Amygdala (tissue), 56 donors: ENCODE results near the gene ENTPD2.
A peak's percentile ranks its signal among the peaks of the same experiment; 100 is the strongest.

ENCODE experiments used
- DNase-seq, 56 donors: peaks; one replicate each; lab custom pipeline; 2025; lab: John Stamatoyannopoulos, UW

The ENTPD2 gene

GRCh38 chr9:137080260-137081122, 26.6 kb upstream of the ENTPD2 start:
- DNase-seq = no peak

DNA sequence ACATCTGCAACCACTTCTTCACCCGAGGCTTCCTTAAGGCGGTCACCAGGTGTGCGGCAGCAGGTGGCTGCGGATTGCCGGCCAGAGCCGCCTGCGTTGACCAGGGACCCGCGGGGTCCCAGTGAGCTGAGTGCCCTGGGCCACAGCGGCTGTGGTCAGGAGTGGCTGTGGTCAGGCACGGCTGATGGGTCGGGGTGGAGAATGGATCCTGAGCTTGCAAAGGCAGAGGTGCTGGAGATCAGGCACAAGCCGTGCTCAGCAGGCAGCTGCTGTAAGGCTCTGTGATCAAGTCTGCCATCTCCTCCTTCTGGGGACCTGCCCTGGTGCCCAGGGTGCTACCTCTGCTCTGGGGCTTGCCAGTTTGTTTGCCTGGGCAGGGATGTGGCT, 25.5 kb upstream of the ENTPD2 start:
- no peak for DNase-seq

DNA sequence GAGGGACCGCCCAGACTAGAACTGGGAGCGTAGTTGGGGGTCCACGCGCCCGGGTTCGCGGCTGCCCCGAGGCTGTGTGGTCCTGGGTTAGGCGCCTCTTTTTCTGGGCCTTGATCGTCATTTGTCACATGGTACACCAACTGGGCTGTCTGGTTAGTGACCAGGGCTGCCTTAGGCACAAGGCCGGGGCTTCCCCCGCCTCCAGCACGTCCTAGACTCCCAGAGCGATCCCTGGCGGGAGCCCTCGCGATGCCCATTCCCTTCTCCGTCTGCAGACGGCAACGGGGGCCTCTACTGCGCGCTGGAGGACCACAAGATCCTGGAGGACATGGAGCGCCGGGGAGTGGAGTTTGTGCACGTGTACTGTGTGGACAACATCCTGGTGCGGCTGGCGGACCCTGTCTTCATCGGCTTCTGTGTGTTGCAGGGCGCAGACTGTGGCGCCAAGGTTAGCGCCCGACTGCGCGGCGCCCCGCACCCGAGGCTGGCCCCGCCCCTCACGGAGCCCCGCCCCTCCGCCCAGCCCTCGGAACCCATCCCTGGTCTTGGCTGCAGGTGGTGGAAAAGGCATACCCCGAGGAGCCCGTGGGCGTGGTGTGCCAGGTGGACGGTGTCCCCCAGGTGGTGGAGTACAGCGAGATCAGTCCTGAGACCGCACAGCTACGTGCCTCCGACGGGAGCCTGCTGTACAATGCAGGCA, 25.0 kb upstream of the ENTPD2 start:
- DNase-seq = no peak

- DNase-seq = no peak
Observed at GRCh38 chr9:137077758-137078693, 24.2 kb upstream of the ENTPD2 start.

- DNase-seq = peak in 53 of 56 donors; percentile 21 to 97 (median 74)
Observed at GRCh38 chr9:137077010-137077747, 23.3 kb upstream of the ENTPD2 start, which contains the start of gene UAP1L1. TSS of gene UAP1L1 (plus strand) at chr9:137077517. CDS start at chr9:137077533, 16 bp downstream.

GRCh38 chr9:137076636-137077009, 22.8 kb upstream of the ENTPD2 start:
- peak in 1 of 56 donors; percentile 56 for DNase-seq

GRCh38 chr9:137075275-137075775, 21.5 kb upstream of the ENTPD2 start:
- DNase-seq = no peak

DNA sequence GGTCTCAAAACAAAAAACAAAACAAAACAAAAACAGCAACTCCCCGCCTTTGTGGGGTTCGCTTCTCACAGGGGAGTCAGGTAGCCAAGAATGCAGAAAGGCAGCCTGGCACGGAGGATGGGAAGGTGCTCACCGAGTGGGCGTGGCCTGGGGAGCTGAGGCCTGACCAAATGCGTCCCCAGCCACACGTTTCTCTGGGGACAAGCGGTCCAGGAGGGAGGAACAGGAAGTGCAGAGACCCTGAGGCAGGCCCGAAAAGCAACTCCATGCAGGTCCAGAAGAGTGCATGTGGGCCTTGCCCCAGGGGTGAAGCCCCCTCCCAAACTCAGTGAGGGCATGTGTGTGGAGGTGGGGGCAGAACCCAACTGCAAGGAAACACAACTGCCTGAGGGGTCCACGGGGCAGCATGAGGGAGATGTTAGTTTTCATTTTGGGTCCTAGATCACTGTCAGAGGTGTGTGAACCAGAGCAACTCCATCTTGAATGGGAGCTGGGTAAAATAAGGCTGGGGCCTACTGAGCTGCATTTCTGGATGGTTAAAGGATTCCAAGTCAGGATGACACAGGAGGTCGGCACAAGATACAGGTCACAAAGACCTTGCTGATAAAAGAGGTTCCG, 20.9 kb upstream of the ENTPD2 start:
- no peak for DNase-seq

DNA sequence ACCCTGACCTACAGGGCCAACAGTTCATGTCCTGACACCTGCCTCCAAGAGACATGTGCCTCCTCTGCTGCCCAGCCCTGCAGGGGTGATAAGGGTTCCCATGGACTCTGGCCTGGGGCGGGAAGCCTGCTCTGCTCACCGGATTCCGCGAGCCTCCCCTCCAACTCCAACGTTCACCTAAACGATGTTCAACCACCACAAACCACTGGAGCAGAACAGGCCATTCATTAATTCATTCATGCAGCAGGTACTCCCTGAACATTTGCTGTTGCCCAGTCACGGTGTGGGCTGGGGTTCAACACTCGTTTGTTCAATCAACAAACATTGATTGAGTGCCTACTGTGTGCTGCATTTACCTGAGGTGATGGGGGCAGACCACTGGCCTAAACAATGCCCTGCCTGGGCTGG, 20.1 kb upstream of the ENTPD2 start:
- no peak for DNase-seq

- DNase-seq = no peak
Observed at GRCh38 chr9:137071282-137071681, 17.4 kb upstream of the ENTPD2 start.

DNA sequence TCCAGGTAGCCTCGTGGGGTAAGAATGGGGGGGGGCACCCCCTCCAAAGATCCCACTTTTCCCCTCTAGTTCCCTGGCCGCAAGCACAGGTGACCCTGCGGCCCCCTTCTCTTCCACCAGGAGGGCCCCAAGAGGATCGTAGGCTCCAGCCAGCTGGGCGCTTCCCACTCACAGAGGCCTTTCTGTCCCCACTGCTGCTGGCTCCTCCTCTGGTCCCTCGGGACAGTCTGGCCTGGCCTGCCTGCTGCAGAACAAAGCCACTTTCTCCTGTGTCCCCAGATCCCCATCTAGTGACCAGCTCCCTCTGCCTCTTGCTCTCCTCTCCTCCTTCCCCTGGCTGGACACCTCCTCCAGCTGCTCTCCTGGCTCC, 17.0 kb upstream of the ENTPD2 start:
- DNase-seq = peak in 55 of 56 donors; percentile 25 to 95 (median 79)

GRCh38 chr9:137070201-137070905, 16.5 kb upstream of the ENTPD2 start, which contains the start of gene SAPCD2:
TSS of gene SAPCD2 (minus strand) at chr9:137070557. CDS start at chr9:137070460, 97 bp downstream.
- DNase-seq = peak in 55 of 56 donors; percentile 46 to 91 (median 75)

DNA sequence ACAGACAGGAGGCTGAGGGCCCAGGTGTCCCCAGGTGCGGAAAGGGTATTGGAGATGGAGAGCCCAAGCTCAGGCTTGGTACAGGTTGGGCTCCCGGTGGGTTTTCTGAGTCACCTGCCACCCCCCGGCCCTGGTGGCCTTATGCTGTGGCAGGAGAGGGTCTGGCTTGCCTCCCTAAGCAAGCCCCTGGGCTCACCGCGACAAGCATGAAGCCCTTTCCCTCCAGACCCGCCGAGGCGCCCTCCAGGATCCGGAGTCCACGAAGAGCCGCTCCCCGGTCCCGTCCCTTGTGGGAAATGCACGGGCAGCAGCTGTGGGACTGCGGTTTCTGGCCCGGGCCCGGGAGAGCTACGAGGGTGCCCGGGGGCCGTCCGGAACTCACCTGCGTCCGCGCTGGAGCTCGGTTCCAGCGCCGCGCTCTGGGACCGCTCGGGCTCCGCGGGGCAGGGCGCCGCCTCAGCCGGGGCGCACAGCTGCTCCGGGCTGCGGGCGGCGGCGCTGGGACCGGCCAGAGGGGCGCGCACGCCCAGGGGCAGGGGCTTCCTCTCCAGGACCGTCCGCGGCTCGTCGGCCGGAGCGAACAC, 15.7 kb upstream of the ENTPD2 start:
- DNase-seq = no peak

DNA sequence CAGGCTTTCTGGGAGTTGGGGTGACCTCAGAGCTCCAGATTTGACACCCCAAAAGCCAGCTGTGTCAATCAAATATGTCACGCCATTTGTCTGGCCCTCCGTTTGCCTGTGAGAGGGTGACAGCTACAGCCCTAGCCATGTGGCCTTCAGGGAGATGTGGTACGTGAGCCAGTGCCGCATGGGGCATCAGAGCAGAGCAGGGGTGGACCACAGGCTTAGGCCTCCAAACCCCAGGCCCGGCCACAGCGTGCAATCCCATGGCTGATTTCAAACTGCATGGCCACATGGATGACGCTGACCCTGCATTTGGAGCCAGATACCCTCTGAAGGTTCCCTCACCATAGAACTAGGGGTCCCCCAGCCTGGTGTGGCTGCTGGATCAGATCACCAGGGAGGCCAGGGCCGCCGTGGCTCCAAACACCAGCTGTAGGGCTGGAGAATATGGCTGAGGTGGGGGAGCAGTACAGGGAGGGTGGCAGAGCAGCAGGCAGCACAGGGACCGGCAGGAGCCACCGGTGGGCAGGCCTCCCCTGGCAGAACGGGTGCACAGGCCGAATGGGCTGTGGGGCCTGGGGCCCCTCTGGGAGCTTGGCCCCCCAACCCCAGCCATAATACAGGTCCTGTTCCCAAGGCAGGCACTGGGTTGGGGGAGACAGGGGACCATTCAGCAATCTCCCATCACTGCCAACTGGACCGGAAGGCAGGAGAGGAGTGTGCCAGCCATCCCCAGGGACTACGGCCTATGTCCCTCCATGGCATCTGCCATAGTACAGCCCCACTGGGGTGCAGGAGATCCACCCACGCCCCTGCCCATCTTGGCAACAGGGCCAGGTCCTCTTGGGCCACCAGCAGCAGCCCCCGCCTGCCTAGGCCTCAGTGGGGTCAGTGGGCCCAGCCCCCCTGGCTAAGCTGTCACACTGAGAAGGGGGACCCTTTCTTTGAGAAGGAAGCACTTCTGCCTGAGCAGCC, 15.0 kb upstream of the ENTPD2 start:
- DNase-seq = peak in 1 of 56 donors; percentile 14

GRCh38 chr9:137067860-137068538, 14.1 kb upstream of the ENTPD2 start:
- DNase-seq = peak in 49 of 56 donors; percentile 20 to 88 (median 56)
